AG04449 (cell line): ENCODE measurements around the gene TIMM10.

Experiments used
- CTCF ChIA-PET: fragments of 350-600 bp; formaldehyde crosslinking; extraction: SDS; loops from one replicate; lab custom pipeline; 2021; ENCODE audit warnings: antibody characterized with exemption; lab: Yijun Ruan, JAX
- POLR2A ChIA-PET: fragments of 400-600, 350-600 bp; formaldehyde crosslinking; extraction: SDS; loops from one replicate; lab custom pipeline; 2020; ENCODE audit warnings: antibody characterized with exemption, inconsistent platforms; lab: Yijun Ruan, JAX
- DNase-seq: peaks from one replicate; pipeline ENCODE4 v3.0.0-alpha.2; 2010; ENCODE audit warnings: low read depth, low spot score
- H3K4me3 ChIP-seq: 2 replicates; pipeline ENCODE4 v1.5.1; 2011; ENCODE audit warnings: low read depth, mild to moderate bottlenecking, control low read depth, low read length
- CTCF ChIP-seq: IDR thresholded peaks from one replicate; pipeline ENCODE4 v1.5.1; 2011; ENCODE audit warnings: mild to moderate bottlenecking, moderate library complexity, low read length, control low read depth, inconsistent platforms; ENCODE audit not compliant: insufficient read depth; ENCODE audit errors: missing control alignments

The TIMM10 gene

GRCh38 chr11:57555393-57555792 lies 24.8 kb upstream of the TIMM10 start:
- no peak overlapping the region for H3K4me3 ChIP-seq
- DNase-seq, result no peak
- ChIA-PET CTCF (interaction anchor here (1.0 to 2.1 kb wide), 6 partner anchors 13 to 213 kb away, joined by 3 to 11 read pairs (median 3); partner anchors contain the start of gene UBE2L6), POLR2A (no interaction called here)
- no peak for TF ChIP-seq CTCF

GRCh38 chr11:57552479-57552878 lies 21.9 kb upstream of the TIMM10 start:
- POLR2A ChIA-PET, result no interaction called here
- CTCF ChIA-PET, result interaction anchor here (1.9 kb wide), 1 partner anchor 15 kb away, joined by 9 read pairs; the partner anchor contains the start of gene UBE2L6
- no peak overlapping the region for H3K4me3 ChIP-seq
- no peak for DNase-seq
- no peak for TF ChIP-seq CTCF

- ChIA-PET CTCF (interaction anchor here (1.5 to 1.9 kb wide), 2 partner anchors 16 to 93 kb away, joined by 6 to 9 read pairs; partner anchors contain the start of gene UBE2L6), POLR2A (no interaction called here)
- no peak for TF ChIP-seq CTCF
- DNase-seq, result no peak
- no peak overlapping the region for H3K4me3 ChIP-seq
Observed at GRCh38 chr11:57551941-57552340, 21.4 kb upstream of the TIMM10 start.

GRCh38 chr11:57549983-57550382 lies 19.4 kb upstream of the TIMM10 start:
- POLR2A ChIA-PET, result no interaction called here
- DNase-seq, result no peak
- no peak overlapping the region for H3K4me3 ChIP-seq
- TF ChIP-seq CTCF, result no peak
- CTCF ChIA-PET, result interaction anchor here (1.1 to 2.3 kb wide), 3 partner anchors 18 to 92 kb away, joined by 3 to 8 read pairs (median 3); partner anchors contain the start of gene UBE2L6

- no peak overlapping the region for H3K4me3 ChIP-seq
- POLR2A ChIA-PET, result interaction anchor here (0.7 to 0.9 kb wide), 2 partner anchors 93 to 164 kb away, joined by 3 read pairs; partner anchors contain the start of gene MED19
- TF ChIP-seq CTCF, result no peak
- no peak for DNase-seq
- CTCF ChIA-PET, result interaction anchor here (0.9 to 3.2 kb wide), 10 partner anchors 12 to 101 kb away, joined by 3 to 22 read pairs (median 4); partner anchors contain the start of genes SLC43A1, SMTNL1 and UBE2L6
Observed at GRCh38 chr11:57547854-57548377, 17.4 kb upstream of the TIMM10 start.

- peak; percentile 22 for TF ChIP-seq CTCF
- no peak overlapping the region for H3K4me3 ChIP-seq
- ChIA-PET POLR2A (interaction anchor here (0.9 kb wide), 1 partner anchor 165 kb away, joined by 3 read pairs; the partner anchor contains the start of gene MED19), CTCF (interaction anchor here (1.0 to 3.2 kb wide), 10 partner anchors 11 to 102 kb away, joined by 3 to 22 read pairs (median 4); partner anchors contain the start of genes SLC43A1, SMTNL1 and UBE2L6)
- DNase-seq, result no peak
Observed at GRCh38 chr11:57546869-57547475, 16.4 kb upstream of the TIMM10 start.
